Type B pancreatic cell (in vitro differentiated cells): ENCODE data around the gene TPH2. TPM values are rescaled to one million over a fixed set of nuclear protein-coding genes. Genes with fewer than 3 reads are reported as not detected.

Experiments
- DNase-seq: peaks from one replicate; pipeline ENCODE4 v3.0.0; 2021; ENCODE audit warnings: mixed read lengths; ENCODE audit not compliant: unreplicated experiment; ENCODE audit errors: extremely low spot score
- H3K27ac Mint-ChIP-seq: 2 replicates; pipeline ENCODE4 v1.8.0; 2021; ENCODE audit warnings: mild to moderate bottlenecking, mixed read lengths
- H3K27me3 Mint-ChIP-seq: 2 replicates; pipeline ENCODE4 v1.8.0; 2021; ENCODE audit warnings: mixed read lengths
- H3K36me3 Mint-ChIP-seq: 2 replicates; pipeline ENCODE4 v1.8.0; 2021; ENCODE audit warnings: mixed read lengths
- H3K4me1 Mint-ChIP-seq: one replicate; pipeline ENCODE4 v1.8.0; 2021; ENCODE audit warnings: mixed read lengths; ENCODE audit not compliant: unreplicated experiment
- H3K4me3 Mint-ChIP-seq: 2 replicates; pipeline ENCODE4 v1.8.0; 2021; ENCODE audit warnings: mild to moderate bottlenecking, mixed read lengths
- H3K9me3 Mint-ChIP-seq: 2 replicates; pipeline ENCODE4 v1.8.0; 2021; ENCODE audit warnings: mixed read lengths
- total RNA-seq: library from RNA; stranded (reverse); gene quantifications from 2 replicates; pipeline ENCODE4 v1.2.1, GENCODE V29; 2021; ENCODE audit warnings: low replicate concordance
- TF ChIP-seq, protein P1 (sequence below): fragments of 200-600 bp; sonication (generic); conservative IDR thresholded peaks from 2 replicates; pipeline ENCODE4 v1.5.0; 2021; ENCODE audit warnings: antibody characterized with exemption, mild to moderate bottlenecking

The TPH2 gene
- total RNA-seq, 1 donor from 2014 or later, result not detected

DNA sequence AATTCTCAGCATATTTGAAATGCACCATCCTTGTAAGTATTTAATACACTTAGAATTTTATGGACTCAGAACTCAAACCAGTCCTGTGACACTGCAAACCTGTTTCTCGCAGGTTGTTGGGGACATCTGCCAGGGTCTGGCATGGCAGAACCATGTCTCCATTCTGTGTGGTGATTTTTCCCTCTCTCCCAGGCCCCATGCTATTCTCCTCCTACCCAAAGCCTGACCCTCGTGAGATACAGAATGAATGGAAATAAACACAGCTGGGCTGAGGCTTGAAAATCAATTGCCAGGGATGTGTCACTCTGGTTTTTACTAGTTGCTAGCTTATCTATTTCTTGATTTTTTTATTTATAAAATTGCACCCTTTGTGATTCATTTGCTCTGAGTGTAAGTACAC lies 19.8 kb downstream of the TPH2 start:
- no peak for DNase-seq
- Mint-ChIP-seq H3K4me1 (peaks cover 16% of the 10 kb centered on the region), H3K36me3 (no peaks in the 10 kb centered on the region), H3K9me3 (no peaks in the 10 kb centered on the region), H3K4me3 (no peak overlapping the region), H3K27ac (no peak overlapping the region), H3K27me3 (peaks cover 3% of the 10 kb centered on the region)
- TF ChIP-seq, protein P1, sequence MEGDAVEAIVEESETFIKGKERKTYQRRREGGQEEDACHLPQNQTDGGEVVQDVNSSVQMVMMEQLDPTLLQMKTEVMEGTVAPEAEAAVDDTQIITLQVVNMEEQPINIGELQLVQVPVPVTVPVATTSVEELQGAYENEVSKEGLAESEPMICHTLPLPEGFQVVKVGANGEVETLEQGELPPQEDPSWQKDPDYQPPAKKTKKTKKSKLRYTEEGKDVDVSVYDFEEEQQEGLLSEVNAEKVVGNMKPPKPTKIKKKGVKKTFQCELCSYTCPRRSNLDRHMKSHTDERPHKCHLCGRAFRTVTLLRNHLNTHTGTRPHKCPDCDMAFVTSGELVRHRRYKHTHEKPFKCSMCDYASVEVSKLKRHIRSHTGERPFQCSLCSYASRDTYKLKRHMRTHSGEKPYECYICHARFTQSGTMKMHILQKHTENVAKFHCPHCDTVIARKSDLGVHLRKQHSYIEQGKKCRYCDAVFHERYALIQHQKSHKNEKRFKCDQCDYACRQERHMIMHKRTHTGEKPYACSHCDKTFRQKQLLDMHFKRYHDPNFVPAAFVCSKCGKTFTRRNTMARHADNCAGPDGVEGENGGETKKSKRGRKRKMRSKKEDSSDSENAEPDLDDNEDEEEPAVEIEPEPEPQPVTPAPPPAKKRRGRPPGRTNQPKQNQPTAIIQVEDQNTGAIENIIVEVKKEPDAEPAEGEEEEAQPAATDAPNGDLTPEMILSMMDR, result no peak

DNA sequence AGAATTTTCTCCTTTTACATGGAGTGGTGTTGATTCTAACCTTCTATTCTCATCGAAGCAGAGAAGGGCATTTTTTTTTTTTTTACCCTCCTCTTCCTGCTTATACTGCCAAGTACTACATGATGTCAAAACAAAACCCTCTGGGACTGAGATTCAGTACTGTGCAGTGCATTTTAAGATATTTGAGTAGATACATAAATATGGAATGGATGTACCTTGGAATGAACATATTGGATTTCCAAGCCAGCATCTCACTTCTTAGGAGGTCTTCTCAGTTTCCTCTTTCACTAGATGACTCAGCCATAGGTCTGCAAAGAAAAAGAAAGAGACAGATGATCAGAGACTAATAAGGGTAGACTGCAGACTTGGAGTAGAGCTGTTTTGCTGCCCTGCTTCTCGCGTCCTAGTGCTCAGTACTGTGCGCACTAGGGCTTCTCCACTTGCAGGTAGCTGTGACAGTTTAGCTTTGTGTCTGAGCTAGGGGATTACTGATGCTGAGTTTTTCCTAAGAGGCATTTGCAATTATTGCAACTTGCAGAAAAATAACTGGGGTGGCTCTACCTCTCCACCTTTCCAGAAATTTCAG lies 20.4 kb downstream of the TPH2 start:
- TF ChIP-seq, protein P1, result no peak
- no peak for DNase-seq
- H3K27me3 Mint-ChIP-seq, result no peaks in the 10 kb centered on the region
- no peak overlapping the region for H3K4me3 Mint-ChIP-seq
- H3K36me3 Mint-ChIP-seq, result no peaks in the 10 kb centered on the region
- no peak overlapping the region for H3K27ac Mint-ChIP-seq
- H3K4me1 Mint-ChIP-seq, result peaks cover 16% of the 10 kb centered on the region
- no peaks in the 10 kb centered on the region for H3K9me3 Mint-ChIP-seq

DNA sequence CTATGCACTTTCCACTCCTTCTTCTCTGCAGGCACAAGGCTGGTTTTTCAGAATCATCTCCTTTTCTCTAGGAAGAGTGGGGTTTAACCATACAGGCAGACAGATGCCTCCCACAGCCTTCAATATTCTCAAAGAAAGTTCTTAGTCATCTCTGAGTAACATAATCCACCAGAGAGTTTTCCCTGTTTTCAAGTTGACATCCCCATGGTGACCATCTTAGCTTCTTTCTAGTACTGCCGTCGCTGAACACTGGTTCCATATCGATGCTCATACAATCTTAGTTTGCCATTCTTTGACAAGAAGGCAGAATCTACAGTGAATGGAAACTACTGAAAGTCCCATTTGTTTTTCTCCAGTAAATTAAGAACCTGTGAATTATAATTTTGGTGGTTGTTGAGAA lies 28.6 kb downstream of the TPH2 start:
- TF ChIP-seq, protein P1, result no peak
- Mint-ChIP-seq H3K36me3 (no peaks in the 10 kb centered on the region), H3K27me3 (peaks cover 3% of the 10 kb centered on the region), H3K9me3 (no peaks in the 10 kb centered on the region), H3K4me1 (no peaks in the 10 kb centered on the region), H3K4me3 (no peak overlapping the region), H3K27ac (no peak overlapping the region)
- DNase-seq, result no peak

DNA sequence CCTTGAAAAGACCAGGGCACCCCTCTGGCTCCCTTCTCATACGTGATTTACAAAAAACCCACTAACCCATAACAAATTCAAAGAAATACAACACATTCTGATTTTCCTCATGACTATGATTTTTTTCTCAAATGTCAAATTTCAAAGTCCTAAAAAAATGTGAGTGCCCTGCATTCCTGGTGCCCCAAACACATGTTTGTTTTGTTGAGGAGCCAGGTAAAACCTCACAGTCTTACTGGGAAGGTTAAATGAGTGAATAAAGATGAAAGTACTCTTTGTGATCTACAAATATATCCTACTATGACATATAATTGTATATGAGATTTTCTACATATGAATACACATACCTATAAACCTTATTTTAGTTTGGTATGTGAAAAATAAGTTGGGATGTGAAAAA lies 30.7 kb downstream of the TPH2 start:
- Mint-ChIP-seq H3K4me1 (no peaks in the 10 kb centered on the region), H3K9me3 (no peaks in the 10 kb centered on the region)

DNA sequence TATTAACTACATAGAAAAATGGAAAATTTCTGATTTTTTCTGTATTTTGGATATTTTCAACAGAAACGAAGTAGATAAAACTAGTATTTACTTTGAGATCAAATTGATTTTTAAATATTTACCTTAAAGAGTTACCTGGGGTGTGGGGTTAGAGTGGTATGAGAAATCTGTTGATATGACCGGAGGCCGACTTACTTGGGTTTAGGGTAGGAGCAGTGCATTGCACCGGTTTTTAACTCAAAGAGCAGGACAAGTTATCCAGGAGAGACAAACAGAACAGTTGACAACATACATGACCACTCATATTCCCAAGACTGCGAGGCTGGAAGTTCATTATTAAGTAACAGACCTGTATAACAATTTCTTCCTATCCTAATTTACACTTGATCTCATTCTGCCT lies 31.4 kb downstream of the TPH2 start:
- no peak overlapping the region for H3K4me3 Mint-ChIP-seq
- no peaks in the 10 kb centered on the region for H3K4me1 Mint-ChIP-seq
- peaks cover 3% of the 10 kb centered on the region for H3K27me3 Mint-ChIP-seq
- TF ChIP-seq, protein P1, result no peak
- no peaks in the 10 kb centered on the region for H3K9me3 Mint-ChIP-seq
- no peak for DNase-seq
- H3K36me3 Mint-ChIP-seq, result no peaks in the 10 kb centered on the region
- H3K27ac Mint-ChIP-seq, result no peak overlapping the region

More for the DNA sequence above, 30.7 kb downstream of the TPH2 start:
- no peak overlapping the region for H3K4me3 Mint-ChIP-seq
- no peaks in the 10 kb centered on the region for H3K36me3 Mint-ChIP-seq
- no peak for DNase-seq
- no peak overlapping the region for H3K27ac Mint-ChIP-seq
- TF ChIP-seq, protein P1, result no peak
- peaks cover 3% of the 10 kb centered on the region for H3K27me3 Mint-ChIP-seq
